ENCODE data around the gene TRIP13.

The TRIP13 gene

DNA sequence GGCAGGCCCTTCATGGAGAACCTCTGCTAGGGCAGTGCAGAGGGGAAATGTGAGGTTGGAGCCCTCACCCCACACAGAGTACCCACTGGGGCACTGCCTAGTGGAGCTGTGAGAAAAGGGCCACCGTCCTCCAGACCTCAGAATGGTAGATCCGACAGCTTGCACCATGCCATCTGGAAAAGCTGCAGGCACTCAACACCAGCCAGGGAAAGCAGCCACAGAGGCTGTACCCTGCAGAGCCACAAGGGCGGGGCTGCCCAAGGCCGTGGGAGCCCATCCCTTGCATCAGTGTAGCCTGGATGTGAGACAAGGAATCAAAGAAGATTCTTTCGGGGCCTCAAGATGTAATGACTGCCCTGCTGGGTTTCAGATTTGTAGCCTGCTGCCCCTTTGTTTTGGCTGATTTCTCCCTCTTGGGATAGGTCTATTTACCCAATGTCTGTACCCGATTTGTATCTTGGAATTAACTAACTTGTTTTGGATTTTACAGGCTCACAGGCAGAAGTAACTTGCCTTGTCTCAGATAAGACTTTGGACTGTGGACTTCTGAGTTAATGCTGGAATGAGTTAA, 25.3 kb upstream of the TRIP13 start:
- no peak overlapping the region for H3K27ac ChIP-seq
- no peak for TF ChIP-seq ZFX (IDR thresholded peaks at IDR 0.05)
- TF ChIP-seq, protein P1, sequence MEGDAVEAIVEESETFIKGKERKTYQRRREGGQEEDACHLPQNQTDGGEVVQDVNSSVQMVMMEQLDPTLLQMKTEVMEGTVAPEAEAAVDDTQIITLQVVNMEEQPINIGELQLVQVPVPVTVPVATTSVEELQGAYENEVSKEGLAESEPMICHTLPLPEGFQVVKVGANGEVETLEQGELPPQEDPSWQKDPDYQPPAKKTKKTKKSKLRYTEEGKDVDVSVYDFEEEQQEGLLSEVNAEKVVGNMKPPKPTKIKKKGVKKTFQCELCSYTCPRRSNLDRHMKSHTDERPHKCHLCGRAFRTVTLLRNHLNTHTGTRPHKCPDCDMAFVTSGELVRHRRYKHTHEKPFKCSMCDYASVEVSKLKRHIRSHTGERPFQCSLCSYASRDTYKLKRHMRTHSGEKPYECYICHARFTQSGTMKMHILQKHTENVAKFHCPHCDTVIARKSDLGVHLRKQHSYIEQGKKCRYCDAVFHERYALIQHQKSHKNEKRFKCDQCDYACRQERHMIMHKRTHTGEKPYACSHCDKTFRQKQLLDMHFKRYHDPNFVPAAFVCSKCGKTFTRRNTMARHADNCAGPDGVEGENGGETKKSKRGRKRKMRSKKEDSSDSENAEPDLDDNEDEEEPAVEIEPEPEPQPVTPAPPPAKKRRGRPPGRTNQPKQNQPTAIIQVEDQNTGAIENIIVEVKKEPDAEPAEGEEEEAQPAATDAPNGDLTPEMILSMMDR (conservative IDR thresholded peaks at IDR 0.05): no peak

DNA sequence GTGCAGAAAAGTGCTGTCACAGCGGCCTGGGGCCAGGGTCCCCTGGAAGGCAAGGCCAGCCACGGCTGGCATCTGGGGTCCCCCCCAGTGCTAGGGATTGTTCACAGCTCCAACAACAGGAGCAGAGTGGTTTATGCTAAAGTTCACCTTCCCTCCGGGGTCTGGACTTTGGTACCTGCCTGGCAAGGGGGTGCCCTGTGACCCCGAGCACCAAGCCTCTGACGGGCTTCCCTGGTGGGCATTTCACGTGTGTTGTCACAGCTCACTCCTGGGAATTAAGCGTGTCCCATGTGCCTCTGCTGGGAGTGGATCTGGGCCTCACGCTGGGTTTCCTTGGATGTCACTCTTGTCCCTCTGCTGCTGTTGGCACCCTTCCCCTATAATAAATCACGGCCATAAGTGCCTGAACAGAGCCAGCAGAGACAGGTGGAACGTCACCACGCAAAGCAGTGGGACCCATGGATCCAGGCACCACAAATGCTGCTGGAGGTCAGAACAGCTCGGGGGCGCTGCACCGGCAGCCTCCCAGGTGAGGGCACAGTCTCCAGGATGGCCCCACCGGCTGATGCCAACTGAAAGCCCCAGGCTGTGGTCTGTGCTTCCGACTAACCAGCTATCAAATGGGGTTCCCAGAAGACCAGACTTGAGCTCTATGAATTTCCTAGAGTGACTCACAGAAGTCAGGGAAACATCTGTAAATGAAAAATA, 24.1 kb upstream of the TRIP13 start:
- TF ChIP-seq, protein P1 (conservative IDR thresholded peaks at IDR 0.05): no peak
- TF ChIP-seq ZFX (IDR thresholded peaks at IDR 0.05): no peak
- no peak overlapping the region for H3K27ac ChIP-seq

DNA sequence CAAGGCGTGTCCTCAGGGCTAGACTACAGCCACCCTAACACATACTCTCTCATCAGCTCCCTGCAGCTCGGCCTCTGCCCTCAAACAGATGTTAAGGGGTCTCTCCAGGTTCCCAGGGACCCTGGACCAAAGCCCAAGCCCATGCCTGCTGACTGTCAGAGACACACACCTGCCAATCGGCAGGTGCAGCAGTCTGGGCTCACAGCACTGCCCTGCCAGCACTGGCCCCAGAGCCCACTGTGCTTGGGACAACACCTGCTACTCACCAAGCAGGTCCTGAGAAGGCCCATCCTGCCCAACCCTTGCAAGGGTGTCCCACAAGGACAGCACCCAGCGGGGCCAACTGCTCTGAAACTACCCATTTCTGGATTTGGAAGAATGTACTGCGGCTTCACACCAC, 21.7 kb upstream of the TRIP13 start:
- H3K27ac ChIP-seq: no peak overlapping the region

DNA sequence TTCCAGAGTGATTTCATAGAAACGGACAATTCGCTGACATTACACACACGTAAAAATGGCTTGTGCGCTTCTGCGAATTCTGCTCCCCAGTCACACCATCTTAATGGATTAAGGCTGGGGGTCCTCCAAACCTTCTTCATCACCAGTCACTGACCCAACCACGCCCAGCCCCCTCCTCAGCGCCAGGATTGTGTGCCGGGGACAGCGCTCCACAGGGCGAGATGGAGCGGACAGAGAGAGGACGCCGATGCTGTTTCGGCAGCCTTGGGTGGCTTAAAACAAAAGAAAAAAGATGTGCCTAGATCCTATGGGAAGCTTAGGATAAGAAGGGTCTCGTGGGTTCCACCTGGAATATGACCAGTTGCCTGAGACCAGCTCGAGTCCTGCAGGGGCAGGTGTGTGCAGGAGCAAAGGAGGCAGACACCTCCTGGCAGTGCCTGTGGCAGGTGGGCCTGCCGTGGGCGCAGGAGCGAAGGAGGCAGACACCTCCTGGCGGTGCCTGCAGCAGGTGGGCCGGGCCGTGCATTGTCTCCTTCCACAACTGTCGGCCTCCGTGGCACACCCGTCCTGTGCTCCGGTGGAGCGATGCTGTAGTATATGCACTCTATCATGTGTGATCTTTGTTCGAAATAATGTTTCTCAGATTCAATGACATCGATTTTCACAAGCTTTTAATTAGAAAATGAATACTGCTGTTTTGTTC, 20.9 kb upstream of the TRIP13 start:
- TF ChIP-seq ZFX (IDR thresholded peaks at IDR 0.05): no peak
- TF ChIP-seq, protein P1 (conservative IDR thresholded peaks at IDR 0.05): no peak
- H3K27ac ChIP-seq: no peak overlapping the region

More for the DNA sequence above, 21.7 kb upstream of the TRIP13 start:
- TF ChIP-seq, protein P1 (conservative IDR thresholded peaks at IDR 0.05): no peak
- TF ChIP-seq ZFX (IDR thresholded peaks at IDR 0.05): no peak

DNA sequence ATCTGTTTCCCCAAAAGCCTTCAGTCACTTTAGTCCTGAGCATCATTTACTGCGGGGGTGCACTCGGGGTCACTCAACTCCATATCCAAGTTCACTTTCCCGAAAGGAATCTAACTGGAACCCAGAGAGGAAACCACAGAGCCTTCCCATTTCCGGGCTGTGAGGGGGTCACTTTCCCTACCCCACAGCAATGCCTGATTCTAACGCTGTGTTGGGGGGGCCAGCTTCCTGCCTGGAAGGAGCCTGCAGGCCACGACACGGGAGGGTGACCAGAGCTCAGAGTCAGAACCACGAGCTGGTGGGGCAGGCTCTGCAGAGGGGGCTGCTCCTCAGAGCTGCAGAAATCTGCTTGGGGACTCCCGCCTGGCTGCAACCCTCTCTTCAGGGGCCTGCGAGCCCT, 20.4 kb upstream of the TRIP13 start:
- TF ChIP-seq, protein P1 (conservative IDR thresholded peaks at IDR 0.05): no peak
- no peak for TF ChIP-seq ZFX (IDR thresholded peaks at IDR 0.05)
- no peak overlapping the region for H3K27ac ChIP-seq

DNA sequence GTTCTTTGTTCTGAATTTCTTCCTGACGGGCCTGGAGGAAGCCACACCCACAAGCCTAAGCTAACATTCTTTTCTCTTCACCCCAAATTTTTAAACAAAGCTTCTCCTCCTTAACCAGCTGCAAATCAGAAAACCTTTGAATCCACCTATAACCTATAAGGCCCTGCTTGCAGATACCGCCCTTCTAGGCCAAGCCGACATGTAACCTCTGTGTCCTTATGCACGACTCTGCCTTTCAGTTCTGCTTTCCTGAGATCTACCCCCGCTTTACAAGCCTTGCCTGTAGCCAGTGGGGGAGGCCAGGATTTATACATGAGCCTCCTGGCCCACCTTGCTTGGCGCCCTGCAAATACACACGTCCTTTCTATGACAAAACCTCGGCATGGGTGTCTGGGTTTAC, 19.4 kb upstream of the TRIP13 start:
- TF ChIP-seq, protein P1 (conservative IDR thresholded peaks at IDR 0.05): no peak
- no peak for TF ChIP-seq ZFX (IDR thresholded peaks at IDR 0.05)
- no peak overlapping the region for H3K27ac ChIP-seq

DNA sequence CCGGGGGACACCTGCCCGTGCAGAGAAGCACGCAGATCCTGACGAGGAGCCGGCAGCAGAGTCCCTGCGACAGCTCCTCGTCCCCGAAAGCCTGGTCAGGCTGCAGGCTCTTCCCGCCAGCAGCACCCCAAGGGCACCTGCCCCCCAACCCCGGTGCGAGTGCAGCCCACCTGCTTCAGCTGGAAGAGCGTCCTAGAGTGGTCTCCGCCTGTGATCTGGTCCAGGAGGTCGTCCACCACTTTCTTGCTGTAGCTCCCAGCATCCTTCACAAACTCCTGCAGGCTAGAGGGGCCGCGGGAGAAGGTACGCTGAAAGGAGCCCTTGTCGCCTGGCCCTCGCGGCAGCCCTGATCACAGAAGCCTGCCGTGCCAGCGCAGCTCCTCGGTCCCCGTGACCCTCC, 16.8 kb upstream of the TRIP13 start:
- H3K27ac ChIP-seq: no peak overlapping the region
- TF ChIP-seq, protein P1 (conservative IDR thresholded peaks at IDR 0.05): no peak
- no peak for TF ChIP-seq ZFX (IDR thresholded peaks at IDR 0.05)
